SIG-M5 treated with dmso at 0.1 percent for 504 hours (cell line): ENCODE results near the gene NME9.

ENCODE experiments used
- DNase-seq: peaks from one replicate; lab custom pipeline; 2025; ENCODE audit not compliant: unreplicated experiment; lab: John Stamatoyannopoulos, UW

Gene NME9

GRCh38 chr3:138336454-138336999 lies 6.9 kb upstream of the NME9 start:
- DNase-seq = no peak

- no peak for DNase-seq
These were observed 5.0 kb upstream of the NME9 start for GRCh38 chr3:138334608-138335007.

DNA sequence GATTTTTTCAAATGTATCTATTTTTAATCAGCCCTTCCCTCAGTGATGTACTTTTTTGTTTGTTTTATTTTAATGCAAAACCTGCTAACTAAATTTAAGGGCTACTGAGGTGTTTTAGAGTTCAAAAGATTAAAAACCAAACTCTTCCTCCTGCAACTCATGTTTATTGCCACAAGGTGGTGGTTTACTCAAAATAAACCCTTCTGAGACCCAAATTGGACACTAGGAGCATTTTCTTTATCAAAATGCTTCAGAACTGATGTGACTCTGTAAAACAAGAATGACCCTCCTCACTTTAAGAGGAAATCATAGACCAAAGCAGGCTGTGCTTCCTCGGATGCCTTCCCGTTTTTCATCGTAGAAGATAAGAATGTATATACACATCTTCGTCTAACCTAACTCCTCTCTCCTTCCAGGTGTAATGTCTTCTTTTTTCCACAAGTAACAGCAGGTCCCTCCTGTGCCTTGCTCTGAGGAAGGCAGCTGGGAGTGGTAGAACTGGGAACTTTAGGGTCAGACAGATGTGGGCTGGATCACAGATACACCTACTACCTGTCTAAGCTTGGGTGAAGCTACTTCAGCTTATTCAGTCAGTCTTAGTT lies 2.9 kb upstream of the NME9 start:
- peak; percentile 68 for DNase-seq

DNA sequence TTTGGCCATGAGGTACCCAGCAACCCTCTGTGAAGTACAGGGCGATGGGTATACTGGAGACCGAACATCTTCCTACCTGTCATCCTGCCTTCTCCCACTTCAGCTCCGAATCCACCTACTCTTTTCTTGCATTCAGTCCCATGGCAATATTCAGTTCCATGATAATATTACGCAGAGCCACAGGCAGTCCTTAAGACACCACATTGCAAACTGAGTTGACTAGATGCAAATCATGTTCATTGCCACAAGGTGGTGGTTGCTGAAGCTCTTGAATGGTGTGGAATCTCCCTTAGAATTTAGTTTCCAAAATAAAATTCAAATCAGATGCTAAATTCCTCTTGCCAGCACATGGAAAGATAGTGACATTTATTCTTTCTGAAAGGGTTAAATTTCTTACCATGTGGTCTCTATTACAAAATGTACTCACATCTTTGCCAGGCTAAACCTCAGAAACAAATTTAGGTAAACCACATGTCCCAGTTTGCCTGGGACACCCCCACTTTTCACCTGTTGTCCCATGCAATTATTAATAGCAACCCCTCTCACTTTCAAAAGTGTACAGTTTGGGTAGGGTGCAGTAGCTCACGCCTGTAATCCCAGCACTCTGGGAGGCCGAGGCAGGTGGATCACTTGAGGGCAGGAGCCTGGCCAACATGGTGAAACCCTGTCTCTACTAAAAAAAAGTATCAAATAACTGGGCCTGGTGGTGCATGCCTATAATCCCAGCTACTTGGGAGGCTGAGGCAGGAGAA lies 1.7 kb upstream of the NME9 start:
- DNase-seq = peak; percentile 12

DNA sequence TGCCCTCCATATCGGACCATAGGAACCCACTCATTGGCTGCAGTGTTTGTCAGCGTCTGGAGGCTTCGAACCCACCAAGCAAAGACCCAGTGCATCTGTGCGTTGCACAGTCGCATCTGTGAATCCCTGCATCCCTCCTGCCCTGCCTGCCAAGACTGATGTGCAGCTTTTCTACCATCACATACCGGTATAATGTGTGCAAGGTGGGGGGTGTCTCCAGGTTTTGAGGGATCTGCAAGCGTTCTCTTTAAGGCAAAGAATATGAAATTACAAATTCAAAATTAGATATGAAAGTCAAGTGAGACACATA lies 288 bp upstream of the NME9 start:
- no peak for DNase-seq

DNA sequence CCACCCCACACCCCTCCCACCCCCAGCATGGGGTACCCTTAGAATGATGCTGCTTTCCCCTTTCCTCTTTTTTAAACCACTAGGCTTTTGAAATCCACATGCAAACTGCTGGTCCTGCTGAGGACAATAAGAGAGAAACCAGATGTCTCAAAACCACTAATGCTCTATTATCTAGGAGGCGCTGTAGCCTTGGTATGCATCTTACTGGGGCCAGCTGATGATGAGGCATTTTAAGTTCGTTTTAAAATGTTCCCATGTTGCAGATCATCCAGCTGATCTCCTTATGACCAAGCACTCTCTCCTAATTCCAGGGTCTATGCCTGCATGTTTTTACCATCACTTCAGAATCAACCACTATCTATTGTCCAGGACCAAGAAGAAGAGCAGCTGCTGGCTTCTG lies 1.3 kb downstream of the NME9 start:
- DNase-seq = peak; percentile 83

GRCh38 chr3:138327831-138328230 lies 1.8 kb downstream of the NME9 start:
- no peak for DNase-seq

DNA sequence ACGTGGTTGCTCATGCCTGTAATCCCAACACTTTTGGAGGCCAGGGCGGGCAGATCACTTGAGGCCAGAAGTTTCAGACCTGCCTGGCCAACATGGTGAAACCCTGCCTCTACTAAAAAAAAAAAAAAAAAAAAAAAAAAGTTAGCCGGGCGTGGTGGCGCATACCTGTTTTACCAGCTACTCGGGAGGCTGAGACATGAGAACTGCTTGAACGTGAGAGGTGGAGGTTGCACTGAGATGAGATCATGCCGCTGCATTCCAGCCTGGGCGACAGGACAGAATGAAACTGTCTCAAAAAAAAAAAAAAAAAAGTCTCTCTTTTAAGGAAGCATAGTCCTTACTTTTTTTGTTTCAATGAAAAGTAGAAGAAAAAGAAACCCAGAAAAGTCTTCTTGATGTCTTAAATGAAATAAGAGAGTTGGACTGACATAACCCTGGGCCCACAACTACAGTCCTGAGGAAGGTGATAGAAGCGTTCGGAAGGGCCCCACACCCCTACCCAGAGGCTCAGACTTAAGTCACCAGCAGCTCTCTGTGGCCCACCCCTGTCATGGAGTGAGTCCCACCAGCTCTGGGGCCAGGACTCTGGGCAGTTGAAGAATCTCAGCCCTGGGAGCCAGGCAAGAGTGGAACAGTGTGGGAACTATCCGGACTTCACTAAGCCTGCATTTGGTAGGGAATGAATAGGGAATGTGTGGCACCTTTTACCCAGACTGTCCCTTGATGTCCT lies 2.6 kb downstream of the NME9 start:
- no peak for DNase-seq

GRCh38 chr3:138325990-138326389 lies 3.7 kb downstream of the NME9 start:
- DNase-seq = no peak

DNA sequence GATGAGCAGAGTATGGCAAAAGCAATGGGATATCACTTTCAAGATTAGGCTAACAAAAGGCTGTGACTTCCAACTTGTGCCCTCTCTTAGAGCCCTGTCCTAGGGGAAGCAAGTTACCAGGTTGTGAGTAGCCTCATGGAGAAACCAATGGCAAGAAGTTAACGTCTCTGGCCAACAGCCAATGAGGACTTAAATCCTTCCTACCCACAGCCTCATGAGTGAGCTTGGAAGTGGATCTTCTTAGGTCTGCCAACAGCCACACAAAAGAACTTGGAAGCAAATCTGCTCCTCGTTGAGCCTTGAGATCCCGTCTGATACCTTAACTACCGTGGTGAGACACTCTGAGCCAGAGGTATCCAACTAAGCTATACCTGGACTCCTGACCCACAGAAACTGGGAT lies 5.7 kb downstream of the NME9 start:
- DNase-seq = no peak

DNA sequence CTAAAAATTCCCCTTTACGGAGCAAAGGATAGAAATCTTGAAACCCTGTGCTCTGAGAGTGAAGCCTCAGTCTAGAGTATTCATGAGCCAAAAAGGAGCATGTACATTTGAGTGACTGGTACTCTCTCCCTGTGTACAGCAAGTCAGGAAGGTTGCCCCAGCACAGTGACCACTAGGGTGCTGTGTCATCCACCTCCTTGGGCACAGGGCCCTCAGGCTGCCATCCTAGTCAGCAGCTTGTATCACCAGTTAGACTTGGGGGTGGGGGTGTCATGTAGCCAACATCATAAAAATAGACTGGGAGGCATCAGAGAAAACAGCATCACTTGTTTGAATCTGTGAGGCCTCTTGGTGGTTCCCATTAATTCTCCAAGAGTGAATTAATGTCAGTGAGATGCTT lies 12.0 kb downstream of the NME9 start:
- no peak for DNase-seq

- no peak for DNase-seq
These were observed 14.9 kb downstream of the NME9 start for GRCh38 chr3:138314751-138315150.

DNA sequence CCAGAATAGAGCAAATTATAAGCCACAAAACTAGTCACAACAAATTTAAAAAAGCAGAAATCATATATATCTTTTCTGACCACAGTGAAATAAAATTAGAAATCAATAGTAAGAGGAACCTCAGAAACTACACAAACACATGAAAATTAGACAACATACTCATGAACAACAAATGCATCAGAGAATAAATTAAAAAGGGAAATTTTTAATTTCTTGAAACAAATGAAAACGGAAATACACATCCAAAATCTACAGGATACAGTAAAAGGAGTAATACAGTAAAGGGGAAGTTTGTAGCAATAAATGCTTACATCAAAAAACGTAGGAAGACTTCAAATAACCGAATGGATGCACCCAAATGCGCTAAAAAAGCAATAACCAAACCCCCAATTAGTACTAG lies 19.2 kb downstream of the NME9 start:
- DNase-seq = no peak

- DNase-seq = no peak
These were observed 20.9 kb downstream of the NME9 start for GRCh38 chr3:138308783-138309182.

- DNase-seq = no peak
These were observed 21.8 kb downstream of the NME9 start for GRCh38 chr3:138307899-138308298.

DNA sequence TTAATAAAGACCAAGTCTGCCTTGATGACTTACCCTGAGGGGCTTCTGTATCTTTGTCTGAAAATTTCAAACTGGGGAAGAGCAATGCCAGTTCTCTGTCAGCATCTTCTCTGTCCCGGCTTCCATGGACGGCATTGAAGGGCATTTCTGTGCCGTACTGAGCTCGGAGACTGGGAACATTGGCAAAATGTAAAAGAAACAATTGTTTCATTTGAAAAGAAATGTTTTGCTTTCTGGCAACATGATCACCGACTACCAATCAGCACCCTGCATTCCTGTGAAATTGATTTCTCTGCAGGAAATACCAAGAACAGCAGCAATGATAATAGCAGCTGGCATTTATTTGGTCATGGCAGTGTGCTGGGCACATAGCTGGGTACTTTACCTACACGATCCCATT lies 26.2 kb downstream of the NME9 start:
- no peak for DNase-seq

- DNase-seq = no peak
These were observed 29.0 kb downstream of the NME9 start for GRCh38 chr3:138300647-138301046.

DNA sequence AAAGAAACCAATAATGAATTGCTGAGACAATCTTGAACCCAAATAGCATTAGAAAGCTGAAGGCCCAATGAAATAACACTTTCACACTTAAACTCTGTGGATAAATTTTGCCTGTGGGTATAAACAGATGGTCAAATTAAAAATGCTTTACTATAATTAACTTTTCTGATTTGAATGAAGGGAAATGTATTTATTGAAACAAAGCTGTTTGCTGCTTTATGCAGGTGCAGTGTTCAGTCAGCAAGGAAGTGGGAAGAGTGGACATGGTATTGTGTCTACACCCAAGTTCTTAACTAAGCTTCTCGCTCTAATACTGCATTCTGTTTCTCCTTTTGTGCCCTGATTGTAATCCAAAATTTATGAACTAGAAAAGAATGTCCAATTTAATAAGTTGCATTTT lies 31.8 kb downstream of the NME9 start:
- no peak for DNase-seq

DNA sequence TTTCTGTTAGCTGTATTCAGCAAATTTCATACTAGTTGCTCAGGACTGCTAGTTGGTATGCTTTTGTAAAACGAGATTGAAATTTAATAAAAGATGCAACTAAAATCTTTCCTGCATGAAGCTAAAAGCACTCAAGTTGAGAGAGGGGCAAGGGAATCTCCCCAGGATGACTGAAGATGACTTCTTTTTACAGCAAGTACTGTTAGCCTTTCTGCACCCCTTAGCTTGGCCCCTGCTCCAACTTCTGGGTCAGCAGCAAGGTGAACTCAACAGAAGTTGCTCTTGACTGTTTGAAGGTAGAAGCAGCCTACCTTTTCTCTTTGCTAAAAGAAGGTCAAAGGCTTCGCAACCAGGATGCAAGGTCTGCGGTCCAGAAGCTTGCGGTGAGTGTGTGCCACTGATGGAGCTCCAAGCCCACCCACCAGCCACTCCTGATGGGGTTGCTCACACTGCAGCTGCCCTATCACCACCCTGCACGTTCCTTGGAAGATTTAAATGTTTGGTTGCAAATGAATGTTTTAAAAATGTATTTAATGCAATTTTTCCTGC lies 32.5 kb downstream of the NME9 start:
- no peak for DNase-seq

- DNase-seq = no peak
These were observed 33.0 kb downstream of the NME9 start for GRCh38 chr3:138296639-138297038.

GRCh38 chr3:138289701-138290100 lies 40.0 kb downstream of the NME9 start:
- no peak for DNase-seq

- DNase-seq = no peak
These were observed 40.4 kb downstream of the NME9 start for GRCh38 chr3:138289260-138289659.
